SJSA1 (cell line): ENCODE results near the gene ZSCAN16. TPM values are rescaled to one million over a fixed set of nuclear protein-coding genes. Genes with fewer than 3 reads are reported as not detected.

ENCODE experiments used
- DNase-seq, 2 experiments: peaks; one replicate each; pipeline ENCODE4 v3.0.0-alpha.2; 2015 to 2020; ENCODE audit warnings: low spot score in 2 of 2, low read depth in 1 of 2
- H3K27ac ChIP-seq: fragments of 250-450 bp; sonication (Bioruptor Pico); 2 replicates; pipeline ENCODE4 v1.5.1; 2020; ENCODE audit warnings: mild to moderate bottlenecking, moderate library complexity
- H3K27me3 ChIP-seq: fragments of 250-450 bp; sonication (Bioruptor Pico); replicated peaks from 2 replicates; pipeline ENCODE4 v1.5.1; 2020; ENCODE audit warnings: mild to moderate bottlenecking, moderate library complexity
- H3K36me3 ChIP-seq: fragments of 250-450 bp; sonication (Bioruptor Pico); 2 replicates; pipeline ENCODE4 v1.5.1; 2020; ENCODE audit warnings: mild to moderate bottlenecking
- H3K4me1 ChIP-seq: fragments of 250-450 bp; sonication (Bioruptor Pico); replicated peaks from 2 replicates; pipeline ENCODE4 v1.6.1; 2021; ENCODE audit warnings: mild to moderate bottlenecking
- H3K4me3 ChIP-seq: fragments of 250-450 bp; sonication (Bioruptor Pico); 2 replicates; pipeline ENCODE4 v1.5.1; 2020; ENCODE audit warnings: mild to moderate bottlenecking
- H3K9me3 ChIP-seq: fragments of 250-450 bp; sonication (Bioruptor Pico); replicated peaks from 2 replicates; pipeline ENCODE4 v1.5.1; 2020; ENCODE audit warnings: mild to moderate bottlenecking
- total RNA-seq: library from RNA; depleted of rRNA; stranded (reverse); fragments of >200 nt; shearing (Covaris generic); gene quantifications from 2 replicates; pipeline ENCODE4 v1.2.3, GENCODE V29; 2014

ZSCAN16 gene
- total RNA-seq, 1 experiment from 2014 or later, result 1.2 TPM

- DNase-seq, result no peak
- H3K9me3 ChIP-seq, result no peaks in the 10 kb centered on the region
- H3K36me3 ChIP-seq, result peaks cover 22% of the 10 kb centered on the region
- H3K27ac ChIP-seq, result no peak overlapping the region
- peaks cover 14% of the 10 kb centered on the region for H3K4me1 ChIP-seq
- H3K4me3 ChIP-seq, result no peak overlapping the region
- H3K27me3 ChIP-seq, result no peaks in the 10 kb centered on the region
These were observed 15.6 kb downstream of the ZSCAN16 start for GRCh38 chr6:28139860-28140543.

- no peaks in the 10 kb centered on the region for H3K9me3 ChIP-seq
- H3K27me3 ChIP-seq, result no peaks in the 10 kb centered on the region
- H3K36me3 ChIP-seq, result peaks cover 28% of the 10 kb centered on the region
- DNase-seq, result no peak
- H3K4me1 ChIP-seq, result peaks cover 10% of the 10 kb centered on the region
- H3K4me3 ChIP-seq, result no peak overlapping the region
- no peak overlapping the region for H3K27ac ChIP-seq
These were observed 16.2 kb downstream of the ZSCAN16 start for GRCh38 chr6:28140616-28141015.

- DNase-seq, result peak; percentile 86 to 89
- peak within 1 kb of the TSS; percentile 71 for H3K4me3 ChIP-seq
- H3K36me3 ChIP-seq, result peaks cover 33% of the 10 kb centered on the region
- peaks cover 8% of the 10 kb centered on the region for H3K4me1 ChIP-seq
- H3K9me3 ChIP-seq, result no peaks in the 10 kb centered on the region
- H3K27ac ChIP-seq, result peak within 1 kb of the TSS; percentile 50
- H3K27me3 ChIP-seq, result no peaks in the 10 kb centered on the region
These were observed 17.3 kb downstream of the ZSCAN16 start, which contains the start of gene ZKSCAN8 for GRCh38 chr6:28141500-28142329. Gene ZKSCAN8 (plus strand): TSS chr6:28141883. CDS start chr6:28148408, 6,525 bp downstream.

- no peaks in the 10 kb centered on the region for H3K27me3 ChIP-seq
- DNase-seq, result no peak
- H3K4me1 ChIP-seq, result peaks cover 8% of the 10 kb centered on the region
- peak overlapping the region; percentile 71 for H3K4me3 ChIP-seq
- peaks cover 33% of the 10 kb centered on the region for H3K36me3 ChIP-seq
- no peak overlapping the region for H3K27ac ChIP-seq
- no peaks in the 10 kb centered on the region for H3K9me3 ChIP-seq
These were observed 18.0 kb downstream of the ZSCAN16 start for GRCh38 chr6:28142446-28142845.

- DNase-seq, result no peak
- Histone ChIP-seq H3K4me1 (0 out of 2 replicates have a peak, but pooled peaks cover 3% of the 10 kb centered on the region), H3K27ac (no peak overlapping the region), H3K4me3 (no peak overlapping the region), H3K36me3 (peaks cover 61% of the 10 kb centered on the region), H3K27me3 (no peaks in the 10 kb centered on the region), H3K9me3 (no peaks in the 10 kb centered on the region)
These were observed 20.8 kb downstream of the ZSCAN16 start for GRCh38 chr6:28145231-28145630.

DNA sequence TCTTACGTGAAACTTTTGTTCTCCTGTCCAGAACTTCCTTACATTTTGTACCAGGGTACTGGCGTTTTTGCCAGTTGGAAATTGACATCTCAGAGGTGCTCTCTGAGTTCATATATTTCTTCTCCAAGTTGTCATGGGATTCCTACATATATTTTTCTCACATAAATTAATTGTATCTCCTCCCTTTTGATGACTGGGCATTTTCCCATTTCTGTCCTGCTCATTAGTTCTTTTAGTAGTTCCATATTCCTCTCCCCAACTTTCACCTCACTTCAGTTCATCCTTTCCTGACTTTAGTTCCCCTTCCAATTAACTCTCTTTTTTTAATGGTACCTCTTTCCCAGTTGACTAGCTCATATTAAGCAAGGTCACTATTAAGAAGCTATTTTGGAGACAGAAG, 28.1 kb downstream of the ZSCAN16 start:
- no peaks in the 10 kb centered on the region for H3K27me3 ChIP-seq
- H3K4me3 ChIP-seq, result no peak overlapping the region
- peaks cover 100% of the 10 kb centered on the region for H3K36me3 ChIP-seq
- no peak overlapping the region for H3K27ac ChIP-seq
- peaks cover 13% of the 10 kb centered on the region; the same call in 1 of the 2 replicates for H3K9me3 ChIP-seq
- no peak for DNase-seq
- no peaks in the 10 kb centered on the region for H3K4me1 ChIP-seq

DNA sequence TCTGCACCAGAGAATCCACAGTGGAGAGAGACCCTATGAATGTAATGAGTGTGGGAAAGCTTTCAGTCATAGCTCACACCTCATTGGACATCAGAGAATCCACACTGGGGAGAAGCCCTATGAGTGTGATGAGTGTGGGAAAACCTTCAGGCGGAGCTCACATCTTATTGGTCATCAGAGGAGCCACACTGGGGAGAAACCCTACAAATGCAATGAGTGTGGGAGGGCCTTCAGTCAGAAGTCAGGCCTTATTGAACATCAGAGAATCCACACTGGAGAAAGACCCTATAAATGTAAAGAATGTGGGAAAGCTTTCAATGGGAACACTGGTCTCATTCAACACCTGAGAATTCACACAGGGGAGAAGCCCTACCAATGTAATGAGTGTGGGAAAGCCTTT, 29.1 kb downstream of the ZSCAN16 start:
- no peak overlapping the region for H3K4me3 ChIP-seq
- H3K9me3 ChIP-seq, result peaks cover 13% of the 10 kb centered on the region; the same call in 1 of the 2 replicates
- H3K27me3 ChIP-seq, result no peaks in the 10 kb centered on the region
- no peak for DNase-seq
- peaks cover 92% of the 10 kb centered on the region for H3K36me3 ChIP-seq
- H3K4me1 ChIP-seq, result no peaks in the 10 kb centered on the region
- no peak overlapping the region for H3K27ac ChIP-seq

DNA sequence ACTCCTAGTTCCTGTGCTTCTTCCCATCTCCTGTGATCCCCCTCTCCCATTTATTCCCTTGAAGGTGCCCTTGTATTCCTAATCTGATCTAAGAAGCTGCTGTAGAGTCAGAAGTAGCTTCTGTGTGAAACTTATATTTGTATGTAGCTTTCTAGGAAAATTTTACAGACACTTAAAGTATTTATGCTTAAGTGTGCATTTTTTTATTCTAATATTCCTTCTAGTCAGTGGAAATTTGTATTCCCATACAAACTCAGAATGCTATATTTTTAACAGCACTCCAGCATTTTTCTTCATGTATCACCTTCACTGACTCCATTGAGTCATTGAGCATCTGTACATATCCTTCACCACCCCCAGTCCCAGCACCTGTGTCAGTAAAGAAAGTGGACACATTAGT, 29.9 kb downstream of the ZSCAN16 start:
- Histone ChIP-seq H3K9me3 (peaks cover 13% of the 10 kb centered on the region; the same call in 1 of the 2 replicates), H3K36me3 (peaks cover 84% of the 10 kb centered on the region), H3K4me1 (no peaks in the 10 kb centered on the region), H3K27ac (no peak overlapping the region), H3K27me3 (no peaks in the 10 kb centered on the region), H3K4me3 (no peak overlapping the region)
- DNase-seq, result no peak

GRCh38 chr6:28158318-28158717, 33.9 kb downstream of the ZSCAN16 start:
- no peaks in the 10 kb centered on the region for H3K27me3 ChIP-seq
- no peak for DNase-seq
- no peaks in the 10 kb centered on the region for H3K4me1 ChIP-seq

GRCh38 chr6:28159029-28159607, 34.7 kb downstream of the ZSCAN16 start:
- Histone ChIP-seq H3K4me1 (no peaks in the 10 kb centered on the region), H3K27ac (no peak overlapping the region), H3K27me3 (no peaks in the 10 kb centered on the region), H3K9me3 (peaks cover under 1% of the 10 kb centered on the region; the same call in 1 of the 2 replicates), H3K36me3 (peaks cover 37% of the 10 kb centered on the region), H3K4me3 (no peak overlapping the region)
- DNase-seq, result no peak

More at GRCh38 chr6:28158318-28158717, 33.9 kb downstream of the ZSCAN16 start:
- peaks cover 7% of the 10 kb centered on the region; the same call in 1 of the 2 replicates for H3K9me3 ChIP-seq
- no peak overlapping the region for H3K4me3 ChIP-seq
- no peak overlapping the region for H3K27ac ChIP-seq
- peaks cover 45% of the 10 kb centered on the region for H3K36me3 ChIP-seq

DNA sequence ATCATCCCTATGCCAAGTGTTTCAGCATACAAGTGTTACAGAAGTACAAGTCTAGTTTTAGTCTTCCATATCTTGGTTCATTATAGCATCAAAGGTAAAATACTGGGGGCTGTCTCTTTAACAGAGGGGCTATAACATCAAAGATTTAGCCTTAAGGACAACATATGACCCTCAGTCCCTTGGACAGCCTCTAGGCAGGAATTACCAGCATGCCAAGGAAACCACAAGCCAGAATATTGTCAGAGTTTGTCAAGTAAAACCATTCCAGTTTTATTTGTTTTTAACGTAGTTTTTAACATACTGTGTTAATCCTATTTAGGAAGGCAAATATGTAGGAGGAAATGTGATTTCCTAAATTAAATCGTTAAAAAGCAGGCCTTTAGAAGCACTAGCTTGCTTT, 35.8 kb downstream of the ZSCAN16 start:
- Histone ChIP-seq H3K27ac (no peak overlapping the region), H3K36me3 (peaks cover 26% of the 10 kb centered on the region), H3K27me3 (no peaks in the 10 kb centered on the region), H3K9me3 (no peaks in the 10 kb centered on the region), H3K4me3 (no peak overlapping the region), H3K4me1 (no peaks in the 10 kb centered on the region)
- no peak for DNase-seq

- H3K27ac ChIP-seq, result no peak overlapping the region
- peak in 1 of 2 experiments; percentile 44 for DNase-seq
- H3K9me3 ChIP-seq, result no peaks in the 10 kb centered on the region
- no peaks in the 10 kb centered on the region for H3K27me3 ChIP-seq
- H3K4me3 ChIP-seq, result no peak overlapping the region
- peaks cover 12% of the 10 kb centered on the region for H3K36me3 ChIP-seq
- H3K4me1 ChIP-seq, result no peaks in the 10 kb centered on the region; the same call in 1 of the 2 replicates
These were observed 37.1 kb downstream of the ZSCAN16 start for GRCh38 chr6:28161410-28162079.

- no peak for DNase-seq
- no peaks in the 10 kb centered on the region for H3K9me3 ChIP-seq
- no peak overlapping the region for H3K4me3 ChIP-seq
- no peaks in the 10 kb centered on the region for H3K27me3 ChIP-seq
- no peaks in the 10 kb centered on the region; the same call in 1 of the 2 replicates for H3K4me1 ChIP-seq
- no peaks in the 10 kb centered on the region for H3K36me3 ChIP-seq
- no peak overlapping the region for H3K27ac ChIP-seq
These were observed 41.2 kb downstream of the ZSCAN16 start for GRCh38 chr6:28165563-28165962.
